AG08396 (cell line): ENCODE data around the gene GCA.

ENCODE experiments used
- DNase-seq: peaks from one replicate; pipeline ENCODE4 v3.0.0; 2012; ENCODE audit warnings: low spot score, mixed read lengths

Gene GCA

GRCh38 chr2:162328424-162329157, 15.3 kb upstream of the GCA start:
- DNase-seq = no peak

- DNase-seq = no peak
Observed at GRCh38 chr2:162330881-162331280, 13.1 kb upstream of the GCA start.

- no peak for DNase-seq
Observed at GRCh38 chr2:162333968-162334367, 10.0 kb upstream of the GCA start.

GRCh38 chr2:162337868-162338267, 6.1 kb upstream of the GCA start:
- no peak for DNase-seq

GRCh38 chr2:162340822-162341221, 3.1 kb upstream of the GCA start:
- DNase-seq = no peak

- no peak for DNase-seq
Observed at GRCh38 chr2:162342321-162342720, 1.6 kb upstream of the GCA start.

GRCh38 chr2:162342841-162343240, 1.1 kb upstream of the GCA start:
- no peak for DNase-seq

- DNase-seq = no peak
Observed at GRCh38 chr2:162343492-162343823, 474 bp upstream of the GCA start.

GRCh38 chr2:162344617-162344950, 652 bp downstream of the GCA start:
- DNase-seq = no peak

GRCh38 chr2:162365392-162365791, 21.5 kb downstream of the GCA start:
- DNase-seq = no peak

GRCh38 chr2:162368494-162368893, 24.6 kb downstream of the GCA start:
- no peak for DNase-seq

- DNase-seq = no peak
Observed at GRCh38 chr2:162369551-162369950, 25.6 kb downstream of the GCA start.

GRCh38 chr2:162370931-162371330, 27.0 kb downstream of the GCA start:
- DNase-seq = no peak

- DNase-seq = no peak
Observed at GRCh38 chr2:162372818-162373217, 28.9 kb downstream of the GCA start.

- no peak for DNase-seq
Observed at GRCh38 chr2:162379719-162380580, 36.0 kb downstream of the GCA start.

GRCh38 chr2:162381851-162382250, 37.9 kb downstream of the GCA start:
- DNase-seq = no peak

- DNase-seq = no peak
Observed at GRCh38 chr2:162382278-162382677, 38.3 kb downstream of the GCA start.

GRCh38 chr2:162385536-162385935, 41.6 kb downstream of the GCA start:
- DNase-seq = no peak

- DNase-seq = no peak
Observed at GRCh38 chr2:162390801-162391200, 46.9 kb downstream of the GCA start.

- DNase-seq = no peak
Observed at GRCh38 chr2:162400336-162400735, 56.4 kb downstream of the GCA start.

- DNase-seq = no peak
Observed at GRCh38 chr2:162401871-162402270, 57.9 kb downstream of the GCA start.

GRCh38 chr2:162403884-162404283, 60.0 kb downstream of the GCA start:
- peak; percentile 5 for DNase-seq
